Fibroblast of lung (primary cell): Measurements from ENCODE around the gene CFP. TPM values are rescaled to one million over a fixed set of nuclear protein-coding genes. Genes with fewer than 3 reads are reported as not detected.
"Not testable (repeated sequence)": the region's sequence is repeated elsewhere in the genome, so short reads cannot be mapped to it uniquely, and the experiment has no call there.

Experiments
- DNase-seq, 2 donors: peaks; one replicate each; pipeline versions ENCODE4 v3.0.0 to v3.0.0-alpha.2; 2010; ENCODE audit warnings: low read depth in 2 of 2
- H2AFZ ChIP-seq: 2 replicates; pipeline ENCODE4 v1.5.1; 2012; ENCODE audit warnings: low read length, control low read depth, inconsistent platforms
- H3K27ac ChIP-seq: 2 replicates; pipeline ENCODE4 v1.5.1; 2011; ENCODE audit warnings: low read length, control low read depth; ENCODE audit not compliant: insufficient read depth
- H3K27me3 ChIP-seq: 2 replicates; pipeline ENCODE4 v1.5.1; 2011; ENCODE audit warnings: mild to moderate bottlenecking, low read length; ENCODE audit not compliant: control insufficient read depth, insufficient read depth
- H3K36me3 ChIP-seq: 2 replicates; pipeline ENCODE4 v1.5.1; 2011; ENCODE audit warnings: low read length; ENCODE audit not compliant: control insufficient read depth, insufficient read depth
- H3K4me1 ChIP-seq: 2 replicates; pipeline ENCODE4 v1.5.1; 2011; ENCODE audit warnings: low read length; ENCODE audit not compliant: control insufficient read depth, insufficient read depth; ENCODE audit errors: extremely low read depth
- H3K4me2 ChIP-seq: 2 replicates; pipeline ENCODE4 v1.5.1; 2011; ENCODE audit warnings: low read length, control low read depth; ENCODE audit not compliant: insufficient read depth; ENCODE audit errors: extremely low read depth
- H3K4me3 ChIP-seq, 4 experiments: fragments of 200-600 bp in 1 of 4; sonication (generic) in 1 of 4; replicated peaks in 1 of 4; 2 replicates each; pipeline ENCODE4 v1.5.1; 2011 to 2016; ENCODE audit warnings: low read length in 4 of 4, low read depth in 3 of 4, mild to moderate bottlenecking in 3 of 4, control low read depth in 2 of 4, inconsistent platforms in 1 of 4, mixed read lengths in 1 of 4; ENCODE audit not compliant: insufficient read depth in 1 of 4; ENCODE audit errors: control extremely low read depth in 1 of 4
- H3K79me2 ChIP-seq: 2 replicates; pipeline ENCODE4 v1.5.1; 2012; ENCODE audit warnings: mild to moderate bottlenecking, low read length, inconsistent platforms; ENCODE audit not compliant: control insufficient read depth, insufficient read depth
- H3K9ac ChIP-seq: 2 replicates; pipeline ENCODE4 v1.5.1; 2011; ENCODE audit warnings: mild to moderate bottlenecking, low read length, control low read depth; ENCODE audit not compliant: insufficient read depth
- H3K9me3 ChIP-seq: 2 replicates; pipeline ENCODE4 v1.5.1; 2012; ENCODE audit warnings: low read depth, low read length; ENCODE audit not compliant: control insufficient read depth, insufficient read depth
- H4K20me1 ChIP-seq: 2 replicates; pipeline ENCODE4 v1.5.1; 2011; ENCODE audit warnings: low read length; ENCODE audit not compliant: control insufficient read depth, insufficient read depth; ENCODE audit errors: extremely low read depth
- EZH2 ChIP-seq: IDR thresholded peaks from 2 replicates; pipeline ENCODE4 v1.5.1; 2012; ENCODE audit warnings: low read length, control low read depth, mild to moderate bottlenecking; ENCODE audit errors: missing control alignments
- polyA plus RNA-seq, 2 donors: library from polyadenylated mRNA; depleted of rRNA in 1 of 2; stranded (reverse) in 1 of 2; unstranded in 1 of 2; fragments of >200 nt; gene quantifications; 2 replicates each; pipeline ENCODE4 v1.2.1, GENCODE V29; 2011 to 2012; ENCODE audit warnings: missing spikeins in 1 of 2
- total RNA-seq: library from RNA; depleted of rRNA; stranded (reverse); fragments of >200 nt; gene quantifications from 2 replicates; pipeline ENCODE4 v1.2.1, GENCODE V29; 2014
- TF ChIP-seq, protein P1 (sequence below), 2 donors: IDR thresholded peaks in 1 of 2; conservative IDR thresholded peaks in 1 of 2; 1 replicate in 1 of 2; 2 replicates in 1 of 2; pipeline ENCODE4 v1.5.1; 2011 to 2012; ENCODE audit warnings: low read length in 2 of 2, control low read depth in 1 of 2, inconsistent platforms in 1 of 2, low read depth in 1 of 2, mild to moderate bottlenecking in 1 of 2

The CFP gene
- total and polyA plus RNA-seq, 2 donors (not counting 1 experiment from before 2014, with no cell fraction given): 0.08 to 0.17 TPM

DNA sequence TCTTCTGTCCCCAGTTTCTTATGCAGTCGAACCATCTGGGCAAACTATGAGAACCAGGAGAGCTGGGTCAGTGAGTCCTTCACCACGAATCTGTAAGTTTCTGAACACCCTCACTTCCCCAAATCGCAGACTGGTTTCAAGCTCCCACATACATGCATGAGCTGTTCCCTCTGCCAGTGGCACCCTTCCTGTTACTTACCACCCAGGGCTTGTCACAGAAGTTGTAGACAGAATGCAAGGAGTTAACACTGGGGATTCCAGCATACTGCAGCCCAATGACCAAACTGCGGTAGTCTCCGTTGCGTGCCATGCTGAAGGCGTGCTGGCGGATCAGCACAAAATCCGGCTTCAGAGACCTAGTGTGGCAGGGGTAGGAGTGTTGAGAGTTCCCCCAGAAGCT lies 24.7 kb downstream of the CFP start:
- Histone ChIP-seq H3K27me3 (peaks cover 3% of the 10 kb centered on the region), H3K4me3 (no peak overlapping the region), H3K4me2 (no peak overlapping the region), H3K9me3 (no peaks in the 10 kb centered on the region), H3K4me1 (no peaks in the 10 kb centered on the region), H2AFZ (no peak overlapping the region), H3K9ac (no peak overlapping the region), H3K36me3 (no peaks in the 10 kb centered on the region), H4K20me1 (no peaks in the 10 kb centered on the region), H3K27ac (no peak overlapping the region), H3K79me2 (no peaks in the 10 kb centered on the region)
- TF ChIP-seq, protein P1, sequence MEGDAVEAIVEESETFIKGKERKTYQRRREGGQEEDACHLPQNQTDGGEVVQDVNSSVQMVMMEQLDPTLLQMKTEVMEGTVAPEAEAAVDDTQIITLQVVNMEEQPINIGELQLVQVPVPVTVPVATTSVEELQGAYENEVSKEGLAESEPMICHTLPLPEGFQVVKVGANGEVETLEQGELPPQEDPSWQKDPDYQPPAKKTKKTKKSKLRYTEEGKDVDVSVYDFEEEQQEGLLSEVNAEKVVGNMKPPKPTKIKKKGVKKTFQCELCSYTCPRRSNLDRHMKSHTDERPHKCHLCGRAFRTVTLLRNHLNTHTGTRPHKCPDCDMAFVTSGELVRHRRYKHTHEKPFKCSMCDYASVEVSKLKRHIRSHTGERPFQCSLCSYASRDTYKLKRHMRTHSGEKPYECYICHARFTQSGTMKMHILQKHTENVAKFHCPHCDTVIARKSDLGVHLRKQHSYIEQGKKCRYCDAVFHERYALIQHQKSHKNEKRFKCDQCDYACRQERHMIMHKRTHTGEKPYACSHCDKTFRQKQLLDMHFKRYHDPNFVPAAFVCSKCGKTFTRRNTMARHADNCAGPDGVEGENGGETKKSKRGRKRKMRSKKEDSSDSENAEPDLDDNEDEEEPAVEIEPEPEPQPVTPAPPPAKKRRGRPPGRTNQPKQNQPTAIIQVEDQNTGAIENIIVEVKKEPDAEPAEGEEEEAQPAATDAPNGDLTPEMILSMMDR (conservative IDR thresholded peaks at IDR 0.05 in 1 of 2, IDR thresholded peaks at IDR 0.05 in 1 of 2; ENCODE audit: low read depth in 1 of 2, low read length in 2 of 2): no peak
- TF ChIP-seq EZH2: no peak
- no peak for DNase-seq

DNA sequence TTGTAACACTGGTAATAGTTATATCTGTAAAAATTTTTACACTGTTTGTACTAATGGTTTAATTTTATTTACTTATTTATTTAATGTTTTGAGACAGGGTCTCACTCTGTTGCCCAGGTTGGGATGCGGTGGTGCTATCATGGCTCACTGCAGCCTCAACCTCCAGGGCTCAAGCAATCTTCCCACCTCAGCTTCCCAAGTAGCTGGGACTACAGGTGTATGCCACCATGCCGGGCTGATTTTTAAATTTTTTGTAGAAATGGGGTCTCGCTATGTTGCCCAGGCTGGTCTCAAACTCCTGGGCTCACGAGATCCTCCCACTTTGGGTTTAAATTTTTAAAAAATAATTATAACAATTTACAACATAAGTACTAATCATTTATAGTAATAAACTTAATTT lies 26.6 kb downstream of the CFP start:
- DNase-seq, H3K4me1 ChIP-seq, H3K27me3 ChIP-seq, H4K20me1 ChIP-seq, H2AFZ ChIP-seq, H3K9ac ChIP-seq, H3K27ac ChIP-seq, H3K79me2 ChIP-seq, H3K4me3 ChIP-seq, H3K4me2 ChIP-seq, H3K9me3 ChIP-seq, H3K36me3 ChIP-seq: not testable (repeated sequence)

DNA sequence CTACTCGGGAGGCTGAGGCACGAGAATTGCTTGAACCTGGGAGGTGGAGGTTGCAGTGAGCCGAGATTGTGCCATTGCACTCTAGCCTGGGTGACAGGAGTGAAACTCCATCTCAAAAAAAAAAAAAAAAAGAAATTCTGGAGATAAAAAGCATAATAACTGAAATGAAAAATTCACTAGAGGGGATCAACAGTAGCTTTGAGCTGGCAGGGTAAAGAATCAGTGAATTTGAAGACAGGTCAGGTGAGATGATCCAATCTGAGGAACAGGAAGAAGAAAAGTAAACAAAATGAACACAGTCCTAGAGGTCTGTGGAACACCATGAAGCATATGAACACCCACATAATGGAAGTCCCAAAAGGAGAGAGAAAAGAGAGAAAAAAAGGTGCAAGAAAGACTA lies 32.5 kb downstream of the CFP start:
- H3K79me2 ChIP-seq: no peaks in the 10 kb centered on the region
- H4K20me1 ChIP-seq: no peaks in the 10 kb centered on the region
- DNase-seq: no peak
- no peak overlapping the region for H3K9ac ChIP-seq
- H3K27ac ChIP-seq: no peak overlapping the region
- no peaks in the 10 kb centered on the region for H3K36me3 ChIP-seq
- no peak overlapping the region for H2AFZ ChIP-seq
- H3K4me3 ChIP-seq: no peak overlapping the region
- no peaks in the 10 kb centered on the region for H3K9me3 ChIP-seq
- H3K4me2 ChIP-seq: no peak overlapping the region
- no peaks in the 10 kb centered on the region for H3K4me1 ChIP-seq
- H3K27me3 ChIP-seq: no peaks in the 10 kb centered on the region
- TF ChIP-seq, protein P1 (conservative IDR thresholded peaks at IDR 0.05 in 1 of 2, IDR thresholded peaks at IDR 0.05 in 1 of 2; ENCODE audit: low read depth in 1 of 2, low read length in 2 of 2): no peak
- no peak for TF ChIP-seq EZH2
